HG02970 (cell line): ENCODE measurements around the gene WNT3.

Experiments
- ATAC-seq: cut with Tn5 transposase; IDR thresholded peaks from one replicate; pipeline ENCODE4 v1.9.1; 2021; ENCODE audit warnings: mild to moderate bottlenecking, moderate library complexity, moderate number of reproducible peaks; ENCODE audit not compliant: unreplicated experiment, low FRiP score

WNT3 gene

GRCh38 chr17:46741122-46741730 lies 77.3 kb downstream of the WNT3 start:
- no peak for ATAC-seq

GRCh38 chr17:46739982-46740381 lies 78.5 kb downstream of the WNT3 start:
- no peak for ATAC-seq

- ATAC-seq = no peak
Measured at GRCh38 chr17:46738544-46738943, 79.9 kb downstream of the WNT3 start.

- ATAC-seq = no peak
Measured at GRCh38 chr17:46737326-46737725, 81.2 kb downstream of the WNT3 start.

GRCh38 chr17:46736100-46736499 lies 82.4 kb downstream of the WNT3 start:
- no peak for ATAC-seq

- no peak for ATAC-seq
Measured at GRCh38 chr17:46733837-46734475, 84.5 kb downstream of the WNT3 start.

- ATAC-seq = no peak
Measured at GRCh38 chr17:46732754-46733398, 85.6 kb downstream of the WNT3 start.

GRCh38 chr17:46732160-46732559 lies 86.3 kb downstream of the WNT3 start:
- ATAC-seq = no peak

- ATAC-seq = no peak
Measured at GRCh38 chr17:46730679-46731078, 87.8 kb downstream of the WNT3 start.

GRCh38 chr17:46730026-46730425 lies 88.5 kb downstream of the WNT3 start:
- no peak for ATAC-seq

- ATAC-seq = no peak
Measured at GRCh38 chr17:46727572-46728348, 90.7 kb downstream of the WNT3 start.

GRCh38 chr17:46726206-46726605 lies 92.3 kb downstream of the WNT3 start:
- ATAC-seq = no peak

GRCh38 chr17:46722662-46723285 lies 95.7 kb downstream of the WNT3 start:
- ATAC-seq = no peak

GRCh38 chr17:46720408-46720807 lies 98.1 kb downstream of the WNT3 start:
- no peak for ATAC-seq

GRCh38 chr17:46719891-46720290 lies 98.6 kb downstream of the WNT3 start:
- ATAC-seq = no peak

- no peak for ATAC-seq
Measured at GRCh38 chr17:46717999-46718398, 100.5 kb downstream of the WNT3 start.
